B cell (primary cell): ENCODE results near the gene HOGA1. TPM values are rescaled to one million over a fixed set of nuclear protein-coding genes. Genes with fewer than 3 reads are reported as not detected.

ENCODE experiments used
- ATAC-seq: fragments of 200-7000 bp; cut with Tn5 transposase; one replicate; pipeline ENCODE4 v1.10.0; 2021; ENCODE audit warnings: low read depth, mild to moderate bottlenecking, moderate number of reproducible peaks, moderate library complexity
- CTCF ChIA-PET: fragments of 350-600 bp; sonication (Branson Sonifier 250); formaldehyde crosslinking; loops from one replicate; lab custom pipeline; 2021; ENCODE audit warnings: antibody characterized with exemption, inconsistent platforms; lab: Charles Lee
- POLR2A ChIA-PET: fragments of 350-600 bp; sonication (Branson Sonifier 250); formaldehyde crosslinking; loops from one replicate; lab custom pipeline; 2021; ENCODE audit warnings: antibody characterized with exemption; lab: Charles Lee
- DNase-seq: peaks from one replicate; pipeline ENCODE4 v3.0.0; 2013
- H2AFZ ChIP-seq: 2 replicates; pipeline ENCODE4 v1.6.1; 2012; ENCODE audit warnings: mild to moderate bottlenecking, low read depth, low read length; ENCODE audit not compliant: insufficient read depth, poor library complexity, severe bottlenecking
- H3K27ac ChIP-seq, 2 donors: 1 replicate in 1 of 2; 2 replicates in 1 of 2; pipeline ENCODE4 v1.5.1; 2012 to 2013; ENCODE audit warnings: low read length in 2 of 2, mild to moderate bottlenecking in 2 of 2, moderate library complexity in 1 of 2
- H3K27me3 ChIP-seq, 4 experiments: fragments of 200-600 bp in 1 of 4; sonication (generic) in 1 of 4; replicated peaks in 1 of 4; 1 replicate in 2 of 4; 2 replicates in 2 of 4; pipeline versions ENCODE4 v1.6.1 to v1.7.0; 2013 to 2016; ENCODE audit warnings: low read length in 3 of 4, mild to moderate bottlenecking in 2 of 4, mixed read lengths in 1 of 4, moderate library complexity in 1 of 4; ENCODE audit not compliant: insufficient read depth in 4 of 4, control insufficient read depth in 3 of 4; ENCODE audit errors: control extremely low read depth in 1 of 4
- H3K36me3 ChIP-seq, 2 experiments: replicated peaks in 1 of 2; 1 replicate in 1 of 2; 2 replicates in 1 of 2; pipeline versions ENCODE4 v1.6.1 to v1.7.1; 2013; ENCODE audit warnings: low read length in 1 of 2; ENCODE audit not compliant: insufficient read depth in 2 of 2, control insufficient read depth in 1 of 2; ENCODE audit errors: control extremely low read depth in 1 of 2, extremely low read depth in 1 of 2
- H3K4me1 ChIP-seq, 2 donors: fragments of 200-600 bp in 1 of 2; sonication (generic) in 1 of 2; 1 replicate in 1 of 2; 2 replicates in 1 of 2; pipeline versions ENCODE4 v1.5.1 to v1.6.1; 2013 to 2017; ENCODE audit warnings: low read length in 2 of 2; ENCODE audit not compliant: control insufficient read depth in 2 of 2, insufficient read depth in 2 of 2
- H3K4me2 ChIP-seq: replicated peaks from 2 replicates; pipeline ENCODE3; 2012; ENCODE audit warnings: mild to moderate bottlenecking, low read depth, low read length; ENCODE audit not compliant: poor library complexity, severe bottlenecking
- H3K4me3 ChIP-seq, 5 experiments: fragments of 200-600 bp in 1 of 5; sonication (generic) in 1 of 5; 1 replicate in 3 of 5; 2 replicates in 2 of 5; pipeline versions ENCODE4 v1.5.1 to v1.7.0; 2011 to 2016; ENCODE audit warnings: low read length in 4 of 5, mild to moderate bottlenecking in 4 of 5, low read depth in 2 of 5, control low read depth in 1 of 5, moderate library complexity in 1 of 5; ENCODE audit not compliant: insufficient read depth in 1 of 5; ENCODE audit errors: control extremely low read depth in 1 of 5, extremely low read depth in 1 of 5
- H3K79me2 ChIP-seq: fragments of 200-600 bp; sonication (generic); one replicate; pipeline ENCODE4 v1.6.0; 2016; ENCODE audit warnings: low read length; ENCODE audit not compliant: control insufficient read depth, insufficient read depth
- H3K9ac ChIP-seq: fragments of 200-600 bp; sonication (generic); 2 replicates; pipeline ENCODE4 v1.6.1; 2017; ENCODE audit warnings: mild to moderate bottlenecking, low read length, moderate library complexity
- H3K9me3 ChIP-seq, 3 donors: one replicate each; pipeline versions ENCODE4 v1.6.1 to v1.7.1; 2013; ENCODE audit warnings: low read length in 2 of 3; ENCODE audit not compliant: control insufficient read depth in 2 of 3, insufficient read depth in 1 of 3; ENCODE audit errors: control extremely low read depth in 1 of 3
- H4K20me1 ChIP-seq: 2 replicates; pipeline ENCODE4 v1.6.0; 2012; ENCODE audit warnings: mild to moderate bottlenecking, low read length; ENCODE audit not compliant: insufficient read depth, control insufficient read depth, poor library complexity, severe bottlenecking
- H3K27ac Mint-ChIP-seq: one replicate; pipeline ENCODE4 v1.8.0; 2021; ENCODE audit warnings: mixed read lengths
- H3K27me3 Mint-ChIP-seq: one replicate; pipeline ENCODE4 v1.8.0; 2021; ENCODE audit warnings: mixed read lengths
- H3K4me1 Mint-ChIP-seq: one replicate; pipeline ENCODE4 v1.8.0; 2021; ENCODE audit warnings: mixed read lengths
- H3K4me3 Mint-ChIP-seq: one replicate; pipeline ENCODE4 v1.8.0; 2021; ENCODE audit warnings: mixed read lengths
- H3K9me3 Mint-ChIP-seq: one replicate; pipeline ENCODE4 v1.8.0; 2022; ENCODE audit warnings: mixed read lengths; ENCODE audit not compliant: insufficient read depth
- EZH2 ChIP-seq: IDR thresholded peaks from 2 replicates; pipeline ENCODE4 v1.6.1; 2012; ENCODE audit warnings: borderline replicate concordance, low read depth, mild to moderate bottlenecking, moderate library complexity, low read length; ENCODE audit not compliant: insufficient read depth, poor library complexity, severe bottlenecking
- WGBS: methylation state at CpG from one replicate; pipeline ENCODE4 v1.1.5; 2013; ENCODE audit warnings: missing lambda C conversion rate; ENCODE audit not compliant: insufficient coverage; 5-methylcytosine and 5-hydroxymethylcytosine counted together
- intact Hi-C: fragments of 100-400 bp; cut with micrococcal nuclease; formaldehyde crosslinking; loops from one replicate; pipeline ENCODE4 v1.10.0; 2022
- polyA plus RNA-seq: library from polyadenylated mRNA; depleted of rRNA; stranded (reverse); fragments of >200 nt; gene quantifications from 2 replicates; pipeline ENCODE4 v1.2.3, GENCODE V29; 2012
- total RNA-seq, 2 donors: library from RNA; stranded (reverse); fragments of 120-200 nt in 1 of 2; gene quantifications; 1 replicate in 1 of 2; 2 replicates in 1 of 2; pipeline versions ENCODE4 v1.2.3 to v1.2.4, GENCODE V29; 2013 to 2022
- TF ChIP-seq, protein P1 (sequence below): fragments of 200-600 bp; IDR thresholded peaks from one replicate; pipeline ENCODE4 v1.8.0; 2022; ENCODE audit warnings: antibody characterized with exemption, mild to moderate bottlenecking

Gene HOGA1
- total and polyA plus RNA-seq, 2 donors (not counting 1 experiment from before 2014, with no cell fraction given): not detected

DNA sequence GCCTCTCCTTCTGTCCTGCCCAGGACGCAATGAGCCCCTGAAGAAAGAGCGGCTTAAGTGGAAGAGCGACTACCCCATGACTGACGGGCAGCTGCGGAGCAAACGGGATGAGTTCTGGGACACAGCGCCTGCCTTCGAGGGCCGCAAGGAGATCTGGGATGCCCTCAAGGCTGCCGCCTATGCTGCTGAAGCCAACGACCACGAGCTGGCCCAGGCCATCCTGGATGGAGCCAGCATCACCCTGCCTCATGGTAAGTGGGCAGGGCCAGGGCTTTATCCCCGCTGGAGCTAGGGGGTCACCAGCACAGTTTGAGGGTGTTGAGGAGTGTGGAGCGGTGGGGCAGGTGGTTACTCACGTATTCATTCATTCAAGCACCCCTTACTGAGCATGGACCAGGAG is 16.3 kb upstream of the HOGA1 start:
- no peak overlapping the region for H3K4me3 Mint-ChIP-seq
- ChIA-PET POLR2A (no interaction called here), CTCF (interaction anchor here (0.6 to 0.7 kb wide), 2 partner anchors 28 to 1209 kb away, joined by 3 to 4 read pairs; no protein-coding TSS in a partner anchor)
- H3K27me3 ChIP-seq: no peaks in the 10 kb centered on the region
- no peak overlapping the region for H3K27ac ChIP-seq
- H3K27ac Mint-ChIP-seq: no peak overlapping the region
- 95% methylated on average over 12 of the region's 15 CpGs for WGBS
- intact Hi-C loops: no loop called here
- DNase-seq (no peak), ATAC-seq (no peak)
- H3K9me3 ChIP-seq: no peaks in the 10 kb centered on the region
- no peaks in the 10 kb centered on the region for H3K4me1 Mint-ChIP-seq
- no peak overlapping the region for H3K9ac ChIP-seq
- H2AFZ ChIP-seq: no peak overlapping the region
- TF ChIP-seq EZH2: no peak
- TF ChIP-seq, protein P1, sequence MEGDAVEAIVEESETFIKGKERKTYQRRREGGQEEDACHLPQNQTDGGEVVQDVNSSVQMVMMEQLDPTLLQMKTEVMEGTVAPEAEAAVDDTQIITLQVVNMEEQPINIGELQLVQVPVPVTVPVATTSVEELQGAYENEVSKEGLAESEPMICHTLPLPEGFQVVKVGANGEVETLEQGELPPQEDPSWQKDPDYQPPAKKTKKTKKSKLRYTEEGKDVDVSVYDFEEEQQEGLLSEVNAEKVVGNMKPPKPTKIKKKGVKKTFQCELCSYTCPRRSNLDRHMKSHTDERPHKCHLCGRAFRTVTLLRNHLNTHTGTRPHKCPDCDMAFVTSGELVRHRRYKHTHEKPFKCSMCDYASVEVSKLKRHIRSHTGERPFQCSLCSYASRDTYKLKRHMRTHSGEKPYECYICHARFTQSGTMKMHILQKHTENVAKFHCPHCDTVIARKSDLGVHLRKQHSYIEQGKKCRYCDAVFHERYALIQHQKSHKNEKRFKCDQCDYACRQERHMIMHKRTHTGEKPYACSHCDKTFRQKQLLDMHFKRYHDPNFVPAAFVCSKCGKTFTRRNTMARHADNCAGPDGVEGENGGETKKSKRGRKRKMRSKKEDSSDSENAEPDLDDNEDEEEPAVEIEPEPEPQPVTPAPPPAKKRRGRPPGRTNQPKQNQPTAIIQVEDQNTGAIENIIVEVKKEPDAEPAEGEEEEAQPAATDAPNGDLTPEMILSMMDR: no peak
- H3K9me3 Mint-ChIP-seq: no peaks in the 10 kb centered on the region
- no peaks in the 10 kb centered on the region for H3K27me3 Mint-ChIP-seq
- H3K4me3 ChIP-seq: no peak overlapping the region
- H3K36me3 ChIP-seq: no peaks in the 10 kb centered on the region
- no peaks in the 10 kb centered on the region for H4K20me1 ChIP-seq
- H3K4me1 ChIP-seq: no peaks in the 10 kb centered on the region
- no peaks in the 10 kb centered on the region for H3K79me2 ChIP-seq
- no peak overlapping the region for H3K4me2 ChIP-seq

- Histone ChIP-seq H2AFZ (no peak overlapping the region), H3K36me3 (no peaks in the 10 kb centered on the region), H3K27ac (no peak overlapping the region), H3K27me3 (no peaks in the 10 kb centered on the region), H3K4me1 (no peaks in the 10 kb centered on the region), H3K9me3 (no peaks in the 10 kb centered on the region), H3K4me3 (no peak overlapping the region), H3K79me2 (no peaks in the 10 kb centered on the region), H3K9ac (no peak overlapping the region), H4K20me1 (no peaks in the 10 kb centered on the region), H3K4me2 (no peak overlapping the region)
- Mint-ChIP-seq H3K4me1 (no peaks in the 10 kb centered on the region), H3K27me3 (no peaks in the 10 kb centered on the region), H3K9me3 (no peaks in the 10 kb centered on the region), H3K27ac (no peak overlapping the region), H3K4me3 (no peak overlapping the region)
- ChIA-PET CTCF (interaction anchor here (1.1 kb wide), 1 partner anchor 116 kb away, joined by 3 read pairs; the partner anchor contains the start of gene AVPI1), POLR2A (no interaction called here)
- 95% methylated on average over 31 of the region's 33 CpGs for WGBS
- TF ChIP-seq, protein P1: no peak
- no peak for TF ChIP-seq EZH2
- intact Hi-C loops: no loop called here
- ATAC-seq (no peak), DNase-seq (no peak)
Observed at GRCh38 chr10:97570146-97570788, 13.9 kb upstream of the HOGA1 start.
